ENCODE results near the gene RERE.

The RERE gene

GRCh38 chr1:8540261-8540941 is 277.0 kb downstream of the RERE start:
- no peak overlapping the region for H3K4me3 ChIP-seq (ENCODE audit: control insufficient read depth, low read depth, low read length)
- DNase-seq (ENCODE audit: low read depth), result peak; percentile 90
- TF ChIP-seq CTCF (conservative IDR thresholded peaks at IDR 0.05; ENCODE audit: control insufficient read depth, insufficient read depth, low read depth, low read length), result no peak

GRCh38 chr1:8539683-8540082 is 277.8 kb downstream of the RERE start:
- H3K4me3 ChIP-seq (ENCODE audit: control insufficient read depth, low read depth, low read length), result no peak overlapping the region
- DNase-seq (ENCODE audit: low read depth), result no peak
- TF ChIP-seq CTCF (conservative IDR thresholded peaks at IDR 0.05; ENCODE audit: control insufficient read depth, insufficient read depth, low read depth, low read length), result no peak

- no peak for TF ChIP-seq CTCF (conservative IDR thresholded peaks at IDR 0.05; ENCODE audit: control insufficient read depth, insufficient read depth, low read depth, low read length)
- no peak for DNase-seq (ENCODE audit: low read depth)
- no peak overlapping the region for H3K4me3 ChIP-seq (ENCODE audit: control insufficient read depth, low read depth, low read length)
These were observed 278.9 kb downstream of the RERE start for GRCh38 chr1:8538502-8538901.

- no peak for TF ChIP-seq CTCF (conservative IDR thresholded peaks at IDR 0.05; ENCODE audit: control insufficient read depth, insufficient read depth, low read depth, low read length)
- H3K4me3 ChIP-seq (ENCODE audit: control insufficient read depth, low read depth, low read length), result no peak overlapping the region
- no peak for DNase-seq (ENCODE audit: low read depth)
These were observed 279.4 kb downstream of the RERE start for GRCh38 chr1:8537991-8538390.

GRCh38 chr1:8536515-8536914 is 280.9 kb downstream of the RERE start:
- no peak for DNase-seq (ENCODE audit: low read depth)
- H3K4me3 ChIP-seq (ENCODE audit: control insufficient read depth, low read depth, low read length), result no peak overlapping the region
- no peak for TF ChIP-seq CTCF (conservative IDR thresholded peaks at IDR 0.05; ENCODE audit: control insufficient read depth, insufficient read depth, low read depth, low read length)

GRCh38 chr1:8533907-8534306 is 283.5 kb downstream of the RERE start:
- DNase-seq (ENCODE audit: low read depth), result no peak
- H3K4me3 ChIP-seq (ENCODE audit: control insufficient read depth, low read depth, low read length), result no peak overlapping the region
- no peak for TF ChIP-seq CTCF (conservative IDR thresholded peaks at IDR 0.05; ENCODE audit: control insufficient read depth, insufficient read depth, low read depth, low read length)

- TF ChIP-seq CTCF (conservative IDR thresholded peaks at IDR 0.05; ENCODE audit: control insufficient read depth, insufficient read depth, low read depth, low read length), result no peak
These were observed 284.3 kb downstream of the RERE start for GRCh38 chr1:8533124-8533523.

More at GRCh38 chr1:8533124-8533523, 284.3 kb downstream of the RERE start:
- H3K4me3 ChIP-seq (ENCODE audit: control insufficient read depth, low read depth, low read length), result no peak overlapping the region
- no peak for DNase-seq (ENCODE audit: low read depth)
